ENCODE results near the gene UGT1A5. TPM values are rescaled to one million over a fixed set of nuclear protein-coding genes. Genes with fewer than 3 reads are reported as not detected.

UGT1A5 gene
- total RNA-seq, 2 experiments from 2014 or later, result not detected

Other genes with a start within 250 kb of the UGT1A5 start
- 10 to 100 TPM; 16.0 to 17.7 TPM for gene USP40, start 146.1 kb upstream of the UGT1A5 start, total RNA-seq
- not detected for gene UGT1A8, start 95.3 kb upstream of the UGT1A5 start, total RNA-seq
- not detected for gene UGT1A10, start 76.5 kb upstream of the UGT1A5 start, total RNA-seq
- not detected for gene UGT1A9, start 41.0 kb upstream of the UGT1A5 start, total RNA-seq
- not detected for gene UGT1A7, start 31.0 kb upstream of the UGT1A5 start, total RNA-seq
- not detected for gene UGT1A6, start 20.0 kb upstream of the UGT1A5 start, total RNA-seq
- not detected for gene UGT1A4, start 5.8 kb downstream of the UGT1A5 start, total RNA-seq
- gene UGT1A3, start 16.1 kb downstream of the UGT1A5 start, total RNA-seq, result not detected
- gene UGT1A1, start 47.4 kb downstream of the UGT1A5 start, total RNA-seq, result not detected
- not detected for gene MROH2A, start 65.4 kb downstream of the UGT1A5 start, total RNA-seq
- gene HJURP, start 141.6 kb downstream of the UGT1A5 start, total RNA-seq, result 10 to 100 TPM; 68.4 to 78.1 TPM
- not detected for gene TRPM8, start 204.5 kb downstream of the UGT1A5 start, total RNA-seq